Nephron (organoid): ENCODE measurements around the gene POP4.

Experiments used
- H3K27ac Mint-ChIP-seq, 3 experiments: 2 replicates each; pipeline ENCODE4 v1.8.0; 2020; ENCODE audit warnings: mixed read lengths in 3 of 3, mild to moderate bottlenecking in 2 of 3, moderate library complexity in 1 of 3
- H3K27me3 Mint-ChIP-seq: 2 replicates; pipeline ENCODE4 v1.8.0; 2021; ENCODE audit warnings: low read depth, mild to moderate bottlenecking, moderate library complexity, mixed read lengths
- H3K36me3 Mint-ChIP-seq: 2 replicates; pipeline ENCODE4 v1.8.0; 2020; ENCODE audit warnings: low read depth, mixed read lengths
- H3K4me1 Mint-ChIP-seq: 2 replicates; pipeline ENCODE4 v1.8.0; 2020; ENCODE audit warnings: mixed read lengths
- H3K4me3 Mint-ChIP-seq, 3 experiments: 2 replicates each; pipeline ENCODE4 v1.8.0; 2020; ENCODE audit warnings: mild to moderate bottlenecking in 3 of 3, mixed read lengths in 3 of 3, moderate library complexity in 2 of 3
- H3K9me3 Mint-ChIP-seq: 2 replicates; pipeline ENCODE4 v1.8.0; 2020; ENCODE audit warnings: mixed read lengths
- CTCF ChIP-seq, 3 experiments: fragments of 200-600 bp; sonication (generic); IDR thresholded peaks; one replicate each; pipeline ENCODE4 v1.5.0; 2021; ENCODE audit warnings: antibody characterized with exemption in 3 of 3; ENCODE audit not compliant: unreplicated experiment in 3 of 3

POP4 gene

GRCh38 chr19:29610213-29610573, 4.1 kb downstream of the POP4 start:
- H3K36me3 Mint-ChIP-seq: peaks cover 27% of the 10 kb centered on the region
- TF ChIP-seq CTCF (IDR thresholded peaks at IDR 0.05; ENCODE audit: unreplicated experiment in 3 of 3): no peak
- H3K27ac Mint-ChIP-seq: no peak overlapping the region
- H3K9me3 Mint-ChIP-seq: no peaks in the 10 kb centered on the region
- H3K4me3 Mint-ChIP-seq: no peak overlapping the region
- H3K27me3 Mint-ChIP-seq: no peaks in the 10 kb centered on the region
- H3K4me1 Mint-ChIP-seq: peaks cover 13% of the 10 kb centered on the region

GRCh38 chr19:29610574-29611271, 4.6 kb downstream of the POP4 start:
- Mint-ChIP-seq H3K4me1 (peaks cover 13% of the 10 kb centered on the region), H3K36me3 (peaks cover 33% of the 10 kb centered on the region), H3K9me3 (no peaks in the 10 kb centered on the region), H3K4me3 (peak overlapping the region; percentile 52 to 76 (median 60)), H3K27ac (no peak overlapping the region), H3K27me3 (no peaks in the 10 kb centered on the region)
- TF ChIP-seq CTCF (IDR thresholded peaks at IDR 0.05; ENCODE audit: unreplicated experiment in 3 of 3): peak; percentile 68 to 82 (median 78)

GRCh38 chr19:29612121-29612520, 6.0 kb downstream of the POP4 start:
- Mint-ChIP-seq H3K36me3 (peaks cover 34% of the 10 kb centered on the region), H3K27me3 (no peaks in the 10 kb centered on the region), H3K9me3 (no peaks in the 10 kb centered on the region)

GRCh38 chr19:29612801-29613595, 6.9 kb downstream of the POP4 start:
- Mint-ChIP-seq H3K9me3 (no peaks in the 10 kb centered on the region), H3K27me3 (no peaks in the 10 kb centered on the region), H3K27ac (no peak overlapping the region), H3K36me3 (peaks cover 34% of the 10 kb centered on the region), H3K4me1 (peaks cover 3% of the 10 kb centered on the region), H3K4me3 (no peak overlapping the region)
- TF ChIP-seq CTCF (IDR thresholded peaks at IDR 0.05; ENCODE audit: unreplicated experiment in 3 of 3): no peak

More at GRCh38 chr19:29612121-29612520, 6.0 kb downstream of the POP4 start:
- H3K27ac Mint-ChIP-seq: no peak overlapping the region
- TF ChIP-seq CTCF (IDR thresholded peaks at IDR 0.05; ENCODE audit: unreplicated experiment in 3 of 3): no peak
- H3K4me3 Mint-ChIP-seq: no peak overlapping the region
- peaks cover 3% of the 10 kb centered on the region for H3K4me1 Mint-ChIP-seq

- no peak overlapping the region for H3K4me3 Mint-ChIP-seq
- H3K27ac Mint-ChIP-seq: no peak overlapping the region
- no peaks in the 10 kb centered on the region for H3K27me3 Mint-ChIP-seq
- peaks cover 33% of the 10 kb centered on the region for H3K36me3 Mint-ChIP-seq
- no peaks in the 10 kb centered on the region for H3K9me3 Mint-ChIP-seq
- peaks cover 3% of the 10 kb centered on the region for H3K4me1 Mint-ChIP-seq
- no peak for TF ChIP-seq CTCF (IDR thresholded peaks at IDR 0.05; ENCODE audit: unreplicated experiment in 3 of 3)
These were observed 8.0 kb downstream of the POP4 start for GRCh38 chr19:29614046-29614445.
